Suprapubic skin (tissue), 4 donors: Measurements from ENCODE around the gene SCT. TPM values are rescaled to one million over a fixed set of nuclear protein-coding genes. Genes with fewer than 3 reads are reported as not detected.

Experiments
- DNase-seq, 2 donors: peaks; one replicate each; pipeline ENCODE4 v3.0.0-alpha.2; 2019; ENCODE audit warnings: low spot score in 2 of 2
- H3K27ac ChIP-seq: fragments of 200-600 bp; sonication (generic); one replicate; pipeline ENCODE4 v1.5.1; 2019
- H3K27me3 ChIP-seq: fragments of 200-600 bp; sonication (generic); one replicate; pipeline ENCODE4 v1.5.1; 2019
- H3K36me3 ChIP-seq: fragments of 200-600 bp; sonication (generic); one replicate; pipeline ENCODE4 v1.5.1; 2019
- H3K4me1 ChIP-seq: fragments of 200-600 bp; sonication (generic); one replicate; pipeline ENCODE4 v1.5.1; 2019
- H3K4me3 ChIP-seq: fragments of 200-600 bp; sonication (generic); one replicate; pipeline ENCODE4 v1.5.1; 2019; ENCODE audit warnings: mild to moderate bottlenecking
- H3K9me3 ChIP-seq: fragments of 200-600 bp; sonication (generic); one replicate; pipeline ENCODE4 v1.5.1; 2019
- EP300 ChIP-seq: sonication (generic); formaldehyde crosslinking; IDR thresholded peaks from one replicate; pipeline ENCODE4 v1.6.1; 2017; ENCODE audit warnings: antibody characterized with exemption
- POLR2A ChIP-seq, 2 donors: fragments of 450-650 bp; IDR thresholded peaks; one replicate each; pipeline ENCODE4 v1.6.1; 2017; ENCODE audit warnings: antibody characterized with exemption in 2 of 2, mild to moderate bottlenecking in 2 of 2, moderate library complexity in 2 of 2
- POLR2AphosphoS5 ChIP-seq, 3 donors: sonication (generic); formaldehyde crosslinking; IDR thresholded peaks; one replicate each; pipeline ENCODE4 v1.6.1; 2017; ENCODE audit warnings: antibody characterized with exemption in 3 of 3
- WGBS: methylation state at CpG from one replicate; pipeline ENCODE4 v1.1.5; 2018; 5-methylcytosine and 5-hydroxymethylcytosine counted together
- total RNA-seq, 4 donors: library from RNA; depleted of rRNA; stranded (reverse); fragments of >200 nt; gene quantifications; one replicate each; pipeline ENCODE4 v1.1.0, GENCODE V29; 2016
- TF ChIP-seq, protein P1 (sequence below), 2 donors: fragments of 200-600 bp in 1 of 2; fragments of 450-650 bp in 1 of 2; sonication (generic) in 1 of 2; IDR thresholded peaks; one replicate each; pipeline ENCODE4 v1.5.1; 2016 to 2019; ENCODE audit warnings: antibody characterized with exemption in 2 of 2, mild to moderate bottlenecking in 1 of 2, moderate library complexity in 1 of 2

Gene SCT
- total RNA-seq, 4 donors from 2014 or later, result not detected

GRCh38 chr11:615504-616319 lies 11.3 kb downstream of the SCT start, which contains the start of gene IRF7:
TSS of gene IRF7 (minus strand) at chr11:615950. CDS start at chr11:615364, 586 bp downstream.
- 12% methylated on average over 24 of the region's 66 CpGs for WGBS
- peaks cover 51% of the 10 kb centered on the region for H3K4me1 ChIP-seq
- H3K9me3 ChIP-seq, result no peaks in the 10 kb centered on the region
- peak within 1 kb of the TSS; percentile 79 for H3K4me3 ChIP-seq
- peak; percentile 98 to 99 for DNase-seq
- H3K36me3 ChIP-seq, result peaks cover 27% of the 10 kb centered on the region
- TF ChIP-seq, protein P1, sequence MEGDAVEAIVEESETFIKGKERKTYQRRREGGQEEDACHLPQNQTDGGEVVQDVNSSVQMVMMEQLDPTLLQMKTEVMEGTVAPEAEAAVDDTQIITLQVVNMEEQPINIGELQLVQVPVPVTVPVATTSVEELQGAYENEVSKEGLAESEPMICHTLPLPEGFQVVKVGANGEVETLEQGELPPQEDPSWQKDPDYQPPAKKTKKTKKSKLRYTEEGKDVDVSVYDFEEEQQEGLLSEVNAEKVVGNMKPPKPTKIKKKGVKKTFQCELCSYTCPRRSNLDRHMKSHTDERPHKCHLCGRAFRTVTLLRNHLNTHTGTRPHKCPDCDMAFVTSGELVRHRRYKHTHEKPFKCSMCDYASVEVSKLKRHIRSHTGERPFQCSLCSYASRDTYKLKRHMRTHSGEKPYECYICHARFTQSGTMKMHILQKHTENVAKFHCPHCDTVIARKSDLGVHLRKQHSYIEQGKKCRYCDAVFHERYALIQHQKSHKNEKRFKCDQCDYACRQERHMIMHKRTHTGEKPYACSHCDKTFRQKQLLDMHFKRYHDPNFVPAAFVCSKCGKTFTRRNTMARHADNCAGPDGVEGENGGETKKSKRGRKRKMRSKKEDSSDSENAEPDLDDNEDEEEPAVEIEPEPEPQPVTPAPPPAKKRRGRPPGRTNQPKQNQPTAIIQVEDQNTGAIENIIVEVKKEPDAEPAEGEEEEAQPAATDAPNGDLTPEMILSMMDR (IDR thresholded peaks at IDR 0.05), result no peak
- TF ChIP-seq POLR2A (IDR thresholded peaks at IDR 0.05), result peak; percentile 19 to 85
- peak in 2 of 3 donors; percentile 39 to 54 for TF ChIP-seq POLR2AphosphoS5 (IDR thresholded peaks at IDR 0.05)
- peak within 1 kb of the TSS; percentile 86 for H3K27ac ChIP-seq
- no peaks in the 10 kb centered on the region for H3K27me3 ChIP-seq

- H3K4me1 ChIP-seq, result peaks cover 51% of the 10 kb centered on the region
- H3K27ac ChIP-seq, result peak overlapping the region; percentile 86
- H3K9me3 ChIP-seq, result no peaks in the 10 kb centered on the region
- 46% methylated on average over 9 of the region's 68 CpGs for WGBS
- TF ChIP-seq, protein P1 (IDR thresholded peaks at IDR 0.05), result no peak
- TF ChIP-seq POLR2AphosphoS5 (IDR thresholded peaks at IDR 0.05) (peak in 1 of 3 donors; percentile 10), POLR2A (IDR thresholded peaks at IDR 0.05) (no peak), EP300 (no peak)
- H3K36me3 ChIP-seq, result peaks cover 35% of the 10 kb centered on the region
- H3K4me3 ChIP-seq, result peak overlapping the region; percentile 79
- H3K27me3 ChIP-seq, result no peaks in the 10 kb centered on the region
- peak in 1 of 2 donors; percentile 73 for DNase-seq
Observed at GRCh38 chr11:614623-615503, 12.1 kb downstream of the SCT start.

- DNase-seq, result peak in 1 of 2 donors; percentile 77
- H3K4me3 ChIP-seq, result peak overlapping the region; percentile 79
- peaks cover 51% of the 10 kb centered on the region for H3K4me1 ChIP-seq
Observed at GRCh38 chr11:614021-614622, 12.9 kb downstream of the SCT start.

DNA sequence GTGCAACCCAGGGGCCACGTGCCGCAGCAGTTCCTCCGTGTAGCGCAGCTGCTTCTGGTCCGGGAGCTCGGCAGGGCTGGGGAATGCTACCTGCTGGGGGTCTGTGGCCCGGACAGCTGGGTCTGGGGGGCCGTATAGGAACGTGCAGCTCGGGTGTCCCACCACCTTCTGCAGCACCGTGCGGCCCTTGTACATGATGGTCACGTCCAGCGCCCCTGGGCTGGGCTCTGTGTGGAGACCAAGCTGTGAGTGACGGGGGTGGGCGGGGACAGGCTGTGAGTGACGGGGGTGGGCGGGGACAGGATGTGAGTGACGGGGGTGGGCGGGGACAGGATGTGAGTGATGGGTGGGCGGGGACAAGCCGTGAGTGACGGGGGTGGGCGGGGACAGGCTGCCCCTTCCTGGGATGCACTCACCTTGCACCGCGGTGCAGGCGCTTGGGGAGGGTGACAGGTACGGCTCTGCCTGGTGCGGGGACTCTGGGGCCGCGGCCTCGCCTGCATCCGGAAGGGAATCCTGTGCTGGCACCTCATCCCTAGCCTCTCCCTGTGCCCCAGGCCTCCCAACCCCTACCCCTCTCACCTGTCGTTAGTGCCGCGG lies 13.5 kb downstream of the SCT start:
- 42% methylated on average over 25 of the region's 36 CpGs for WGBS

More at GRCh38 chr11:614021-614622, 12.9 kb downstream of the SCT start:
- WGBS, result 82% methylated on average over 7 of the region's 14 CpGs
- TF ChIP-seq POLR2AphosphoS5 (IDR thresholded peaks at IDR 0.05) (no peak), EP300 (no peak), POLR2A (IDR thresholded peaks at IDR 0.05) (no peak)
- TF ChIP-seq, protein P1 (IDR thresholded peaks at IDR 0.05), result no peak
- no peaks in the 10 kb centered on the region for H3K27me3 ChIP-seq
- H3K9me3 ChIP-seq, result no peaks in the 10 kb centered on the region
- H3K36me3 ChIP-seq, result peaks cover 43% of the 10 kb centered on the region
- peak overlapping the region; percentile 86 for H3K27ac ChIP-seq

More for the DNA sequence above, 13.5 kb downstream of the SCT start:
- Histone ChIP-seq H3K27me3 (no peaks in the 10 kb centered on the region), H3K36me3 (peaks cover 49% of the 10 kb centered on the region), H3K27ac (peak overlapping the region; percentile 86), H3K9me3 (no peaks in the 10 kb centered on the region), H3K4me3 (peak overlapping the region; percentile 79), H3K4me1 (peaks cover 51% of the 10 kb centered on the region)
- TF ChIP-seq EP300, result no peak
- TF ChIP-seq, protein P1 (IDR thresholded peaks at IDR 0.05), result no peak
- no peak for TF ChIP-seq POLR2AphosphoS5 (IDR thresholded peaks at IDR 0.05)
- TF ChIP-seq POLR2A (IDR thresholded peaks at IDR 0.05), result no peak
- peak; percentile 86 to 92 for DNase-seq
